ENCODE data around the gene FBXO47.
"Not testable (repeated sequence)": the region's sequence is repeated elsewhere in the genome, so short reads cannot be mapped to it uniquely, and the experiment has no call there.

The FBXO47 gene

GRCh38 chr17:38921756-38922411 is 45.3 kb downstream of the FBXO47 start:
- DNase-seq (ENCODE audit: low read depth): no peak

- DNase-seq (ENCODE audit: low read depth): no peak
These were observed 46.6 kb downstream of the FBXO47 start for GRCh38 chr17:38920374-38921291.

DNA sequence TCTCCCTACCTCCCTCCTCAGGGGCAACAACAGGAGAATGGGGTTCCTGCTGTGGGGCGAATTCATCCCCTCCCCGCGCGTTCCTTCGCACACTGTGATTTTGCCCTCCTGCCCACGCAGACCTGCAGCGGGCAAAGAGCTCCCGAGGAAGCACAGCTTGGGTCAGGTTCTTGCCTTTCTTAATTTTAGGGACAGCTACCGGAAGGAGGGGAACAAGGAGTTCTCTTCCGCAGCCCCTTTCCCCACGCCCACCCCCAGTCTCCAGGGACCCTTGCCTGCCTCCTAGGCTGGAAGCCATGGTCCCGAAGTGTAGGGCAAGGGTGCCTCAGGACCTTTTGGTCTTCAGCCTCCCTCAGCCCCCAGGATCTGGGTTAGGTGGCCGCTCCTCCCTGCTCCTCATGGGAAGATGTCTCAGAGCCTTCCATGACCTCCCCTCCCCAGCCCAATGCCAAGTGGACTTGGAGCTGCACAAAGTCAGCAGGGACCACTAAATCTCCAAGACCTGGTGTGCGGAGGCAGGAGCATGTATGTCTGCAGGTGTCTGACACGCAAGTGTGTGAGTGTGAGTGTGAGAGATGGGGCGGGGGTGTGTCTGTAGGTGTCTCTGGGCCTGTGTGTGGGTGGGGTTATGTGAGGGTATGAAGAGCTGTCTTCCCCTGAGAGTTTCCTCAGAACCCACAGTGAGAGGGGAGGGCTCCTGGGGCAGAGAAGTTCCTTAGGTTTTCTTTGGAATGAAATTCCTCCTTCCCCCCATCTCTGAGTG is 47.7 kb downstream of the FBXO47 start:
- no peak for DNase-seq (ENCODE audit: low read depth)

GRCh38 chr17:38918916-38919315 is 48.3 kb downstream of the FBXO47 start:
- DNase-seq (ENCODE audit: low read depth): no peak

DNA sequence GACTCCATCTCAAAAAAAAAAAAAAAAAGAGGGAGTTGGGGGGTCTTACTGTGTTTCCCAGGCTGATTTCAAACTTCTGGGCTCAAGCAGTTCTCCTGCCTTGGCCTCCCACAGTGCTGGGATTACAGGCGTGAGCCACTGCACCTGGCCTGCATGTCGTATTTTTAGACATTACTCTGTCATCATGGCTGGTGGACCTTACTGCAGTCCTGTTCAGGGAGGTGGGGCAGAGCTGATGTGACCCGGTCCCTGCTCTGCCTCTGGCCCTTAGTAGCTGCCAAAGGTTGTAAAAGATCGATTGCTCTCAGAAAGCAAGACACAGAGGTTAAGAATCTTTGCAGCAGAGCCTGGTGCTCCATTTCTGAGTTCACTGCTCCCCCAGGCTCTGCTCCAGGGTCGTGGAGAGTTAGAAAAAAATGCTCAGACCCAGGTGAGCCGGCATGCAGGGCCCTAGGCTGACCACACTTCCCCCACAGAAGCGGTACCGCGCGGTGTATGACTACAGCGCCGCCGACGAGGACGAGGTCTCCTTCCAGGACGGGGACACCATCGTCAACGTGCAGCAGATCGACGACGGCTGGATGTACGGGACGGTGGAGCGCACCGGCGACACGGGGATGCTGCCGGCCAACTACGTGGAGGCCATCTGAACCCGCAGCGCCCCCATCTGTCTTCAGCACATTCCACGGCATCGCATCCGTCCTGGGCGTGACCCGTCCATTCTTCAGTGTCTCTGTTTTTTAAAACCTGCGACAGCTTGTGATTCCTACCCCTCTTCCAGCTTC is 48.9 kb downstream of the FBXO47 start:
- no peak for DNase-seq (ENCODE audit: low read depth)

- no peak for DNase-seq (ENCODE audit: low read depth)
These were observed 49.9 kb downstream of the FBXO47 start for GRCh38 chr17:38917259-38917658.

GRCh38 chr17:38916771-38917170 is 50.4 kb downstream of the FBXO47 start:
- DNase-seq (ENCODE audit: low read depth): no peak

GRCh38 chr17:38915639-38915995 is 51.6 kb downstream of the FBXO47 start:
- DNase-seq (ENCODE audit: low read depth): no peak

DNA sequence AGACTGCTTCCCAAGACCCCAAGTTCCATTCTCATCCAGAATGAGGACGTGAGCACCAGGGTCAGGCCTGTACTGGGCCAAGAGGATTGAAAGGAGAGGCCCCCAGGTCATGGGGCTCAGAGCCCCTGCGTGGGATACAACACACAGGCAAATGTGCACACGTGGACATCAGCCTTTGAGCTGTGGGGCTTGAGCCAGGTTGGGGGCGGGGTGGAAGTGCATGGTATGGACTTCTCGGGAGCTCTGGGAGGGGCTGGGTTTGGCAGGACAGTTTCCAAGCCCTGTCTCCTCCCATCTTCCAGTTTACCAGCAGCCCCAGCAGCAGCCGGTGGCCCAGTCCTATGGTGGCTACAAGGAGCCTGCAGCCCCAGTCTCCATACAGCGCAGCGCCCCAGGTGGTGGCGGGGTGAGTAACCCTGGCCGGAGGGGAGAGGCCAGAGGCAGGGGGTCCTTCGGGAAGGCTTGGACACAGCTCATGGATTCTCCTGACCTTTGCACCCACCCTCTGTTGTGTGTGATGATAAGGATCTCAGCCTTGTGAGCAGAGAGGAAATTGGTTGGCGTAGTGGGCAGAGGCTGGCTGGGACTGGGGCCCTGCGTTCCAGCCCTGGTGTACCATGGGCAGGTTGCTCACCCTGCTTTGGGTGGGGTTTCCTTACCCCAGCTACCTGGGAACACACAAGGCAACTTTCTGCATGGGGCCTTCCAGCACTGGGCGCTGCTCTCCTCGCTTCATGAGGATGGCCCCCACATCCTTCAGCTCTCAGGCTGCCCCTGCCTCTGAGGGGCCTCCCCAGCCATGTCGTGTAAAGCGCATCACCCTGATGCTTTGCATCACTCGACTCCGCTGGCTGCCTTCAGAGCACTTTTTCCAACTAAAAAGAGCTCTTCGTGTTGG is 52.2 kb downstream of the FBXO47 start:
- DNase-seq (ENCODE audit: low read depth): no peak

- DNase-seq (ENCODE audit: low read depth): peak; percentile 6
These were observed 54.9 kb downstream of the FBXO47 start for GRCh38 chr17:38912221-38912813.

DNA sequence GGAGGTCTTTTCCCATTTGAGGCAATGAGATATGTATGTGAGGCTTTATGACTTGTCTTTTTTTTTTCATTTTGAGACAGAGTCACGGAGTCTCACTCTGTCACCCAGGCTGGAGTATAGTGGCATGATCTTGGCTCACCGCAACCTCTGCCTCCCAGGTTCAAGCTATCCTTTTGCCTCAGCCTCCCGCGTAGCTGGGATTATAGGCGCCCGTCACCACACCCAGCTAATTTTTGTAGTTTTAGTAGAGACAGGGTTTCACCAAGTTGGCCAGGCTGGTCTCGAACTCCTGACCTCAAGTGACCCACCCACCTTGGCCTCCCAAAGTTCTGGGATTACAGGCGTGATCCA is 55.5 kb downstream of the FBXO47 start:
- DNase-seq (ENCODE audit: low read depth): not testable (repeated sequence)

DNA sequence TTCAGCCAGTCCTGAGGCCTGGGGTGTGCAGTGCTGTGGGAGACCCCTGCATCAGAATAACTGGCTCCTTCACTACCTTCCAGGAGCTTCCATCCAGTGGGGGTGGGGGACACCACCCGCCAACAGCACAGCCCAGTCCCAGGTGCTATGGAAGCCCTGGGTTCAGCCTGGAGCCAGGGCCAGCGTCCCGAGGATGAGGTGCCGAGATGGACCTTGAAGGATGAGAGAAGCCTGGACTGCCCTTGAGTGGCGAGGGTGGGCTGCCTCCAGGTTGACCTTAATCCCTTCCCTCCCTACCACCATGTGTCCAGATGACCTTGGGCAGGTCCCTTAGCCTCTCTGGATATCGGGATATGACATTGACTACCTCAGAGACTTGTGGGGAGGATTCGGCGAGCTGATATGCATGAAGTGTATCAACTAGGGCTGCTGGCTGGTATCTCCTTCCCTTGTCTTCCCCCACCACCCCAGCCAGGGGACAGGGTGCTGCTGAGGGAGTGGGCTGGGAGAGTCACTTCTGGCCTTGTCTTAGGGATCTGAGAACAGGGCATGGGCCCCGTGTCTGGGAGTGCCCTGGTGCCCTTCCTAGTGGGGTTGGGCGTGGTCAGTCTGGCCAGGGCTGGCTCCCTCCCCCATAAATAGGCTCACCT is 56.0 kb downstream of the FBXO47 start:
- no peak for DNase-seq (ENCODE audit: low read depth)

DNA sequence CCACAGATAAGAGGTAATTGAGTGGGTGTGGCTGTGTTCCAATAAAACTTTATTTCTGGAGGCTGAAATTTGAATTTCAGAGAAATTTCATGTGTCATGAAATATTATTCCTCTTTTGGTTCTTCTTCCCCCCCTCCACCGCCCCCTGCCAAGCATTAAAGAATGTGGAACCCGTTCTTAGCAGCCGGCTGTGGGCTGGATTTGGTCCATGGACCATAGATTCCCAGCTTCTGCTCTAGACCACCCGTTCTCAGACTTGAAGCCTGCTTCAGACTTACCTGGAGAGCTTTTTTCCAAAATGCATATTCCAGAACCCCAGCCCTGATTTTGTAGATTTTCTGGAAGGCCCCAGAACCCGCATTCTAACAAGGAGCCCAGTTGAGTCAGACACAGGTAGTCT is 56.9 kb downstream of the FBXO47 start:
- no peak for DNase-seq (ENCODE audit: low read depth)

- no peak for DNase-seq (ENCODE audit: low read depth)
These were observed 58.5 kb downstream of the FBXO47 start for GRCh38 chr17:38908676-38909181.

- no peak for DNase-seq (ENCODE audit: low read depth)
These were observed 59.1 kb downstream of the FBXO47 start for GRCh38 chr17:38907930-38908675.

DNA sequence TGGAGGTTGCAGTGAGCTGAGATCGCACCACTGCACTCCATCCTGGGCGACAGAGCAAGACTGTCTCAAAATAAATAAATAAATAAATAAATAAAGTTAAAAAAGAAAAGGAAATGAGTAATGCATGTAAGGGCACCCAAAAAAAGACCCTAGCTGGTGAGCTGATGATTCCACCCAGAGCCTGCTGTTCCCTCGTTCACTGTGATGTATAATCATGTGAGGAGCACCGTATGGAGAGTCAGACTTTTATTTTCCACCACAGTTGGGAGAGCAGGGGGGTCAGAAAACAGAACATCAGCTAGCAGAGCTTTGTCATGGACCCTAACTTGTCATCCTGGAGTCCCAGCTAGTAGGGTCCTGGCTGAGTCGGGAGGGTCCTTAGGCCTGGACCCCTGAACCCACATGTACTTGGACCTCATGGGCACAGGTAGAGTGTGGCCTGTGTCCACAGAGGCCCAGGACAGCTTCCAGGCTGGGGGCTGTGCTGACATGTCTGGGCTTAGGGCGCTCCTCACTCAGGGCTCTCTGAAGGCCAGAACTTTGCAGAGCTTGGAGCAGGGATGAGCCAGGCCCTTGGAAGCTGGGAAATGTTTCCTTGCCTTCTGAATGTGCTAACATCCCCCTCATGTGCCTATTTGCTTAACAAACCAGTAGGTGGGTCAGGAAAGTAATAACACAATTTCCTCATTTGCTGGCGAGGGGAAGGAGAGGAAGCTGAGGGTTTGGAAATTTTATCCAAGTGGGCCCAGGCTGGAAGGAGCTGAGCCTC is 60.6 kb downstream of the FBXO47 start:
- no peak for DNase-seq (ENCODE audit: low read depth)

DNA sequence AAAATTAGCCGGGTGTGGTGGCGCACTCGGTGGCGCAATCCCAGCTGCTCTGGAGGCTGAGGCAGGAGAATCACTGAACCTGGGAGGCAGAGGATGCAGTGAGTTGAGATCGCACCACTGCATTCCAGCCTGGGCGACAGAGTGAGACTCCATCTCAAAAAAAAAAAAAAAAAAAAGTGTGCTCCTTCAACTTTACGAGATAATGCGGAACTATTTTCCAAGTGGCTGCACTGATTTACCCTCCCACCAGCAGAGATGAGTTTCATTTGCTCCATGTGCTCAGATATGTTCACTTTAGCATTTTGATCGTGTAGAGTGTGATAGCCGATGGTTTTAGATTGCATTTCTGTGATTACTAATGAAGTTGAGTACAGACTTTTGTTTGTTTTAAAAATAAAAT is 61.8 kb downstream of the FBXO47 start:
- no peak for DNase-seq (ENCODE audit: low read depth)

- DNase-seq (ENCODE audit: low read depth): no peak
These were observed 62.3 kb downstream of the FBXO47 start for GRCh38 chr17:38904892-38905291.

All from GM04503 (cell line).